Skeletal muscle tissue (tissue), 4 donors: Measurements from ENCODE around the gene TMEM245. TPM values are rescaled to one million over a fixed set of nuclear protein-coding genes. Genes with fewer than 3 reads are reported as not detected.
"Not testable (repeated sequence)": the region's sequence is repeated elsewhere in the genome, so short reads cannot be mapped to it uniquely, and the experiment has no call there.

Experiments
- H3K27ac ChIP-seq: one replicate; pipeline ENCODE4 v1.7.0; 2013; ENCODE audit warnings: mild to moderate bottlenecking, low read depth, low read length, inconsistent platforms
- H3K27me3 ChIP-seq, 3 donors: one replicate each; pipeline ENCODE4 v1.7.0; 2013; ENCODE audit warnings: low read length in 3 of 3; ENCODE audit not compliant: control insufficient read depth in 3 of 3, insufficient read depth in 3 of 3
- H3K36me3 ChIP-seq, 3 donors: one replicate each; pipeline ENCODE4 v1.7.0; 2013; ENCODE audit warnings: low read length in 3 of 3; ENCODE audit not compliant: control insufficient read depth in 3 of 3, insufficient read depth in 3 of 3
- H3K4me1 ChIP-seq, 3 donors: one replicate each; pipeline ENCODE4 v1.7.0; 2013; ENCODE audit warnings: low read length in 3 of 3, mild to moderate bottlenecking in 3 of 3; ENCODE audit not compliant: control insufficient read depth in 3 of 3, insufficient read depth in 3 of 3
- H3K4me3 ChIP-seq, 3 donors: one replicate each; pipeline ENCODE4 v1.7.0; 2013; ENCODE audit warnings: low read length in 3 of 3
- H3K9ac ChIP-seq, 3 donors: one replicate each; pipeline ENCODE4 v1.7.0; 2013; ENCODE audit warnings: low read length in 3 of 3, mild to moderate bottlenecking in 3 of 3, moderate library complexity in 2 of 3, low read depth in 1 of 3
- H3K9me3 ChIP-seq, 3 donors: one replicate each; pipeline ENCODE4 v1.7.0; 2013; ENCODE audit warnings: low read length in 3 of 3; ENCODE audit not compliant: control insufficient read depth in 3 of 3
- total RNA-seq: library from RNA; depleted of rRNA; stranded (reverse); fragments of >200 nt; gene quantifications from one replicate; pipeline ENCODE4 v1.2.3, GENCODE V29; 2014
- donor health status: Osteomylitis.

The TMEM245 gene
- total RNA-seq, 1 donor from 2014 or later: 62.6 TPM

DNA sequence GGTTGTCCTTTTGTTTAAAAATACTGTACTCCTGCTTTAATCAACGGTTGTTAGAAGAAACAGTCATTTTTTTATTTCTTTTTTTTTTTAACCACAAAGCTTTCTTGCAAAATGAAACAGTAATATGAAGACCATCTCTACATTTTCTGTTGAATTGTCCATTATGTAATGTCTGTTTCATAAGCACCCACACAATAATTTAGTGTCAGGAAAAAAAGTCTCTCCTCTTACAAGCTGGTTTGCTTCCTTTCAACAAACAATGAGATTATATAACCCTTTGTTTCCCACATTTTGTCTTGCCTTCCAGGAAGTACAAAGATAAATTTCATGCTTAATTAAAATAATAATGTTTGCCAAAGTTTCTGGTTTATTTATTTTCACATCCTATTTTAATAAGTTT is 123.1 kb downstream of the TMEM245 start:
- Histone ChIP-seq H3K27ac (peak overlapping the region; percentile 4), H3K9me3 (no peaks in the 10 kb centered on the region), H3K4me3 (no peak overlapping the region), H3K9ac (no peak overlapping the region), H3K36me3 (peaks cover under 1 to 3% (median 1%) of the 10 kb centered on the region in 3 donors), H3K4me1 (peaks cover 0 to 2% (median 0%) of the 10 kb centered on the region in 3 donors), H3K27me3 (no peaks in the 10 kb centered on the region)

DNA sequence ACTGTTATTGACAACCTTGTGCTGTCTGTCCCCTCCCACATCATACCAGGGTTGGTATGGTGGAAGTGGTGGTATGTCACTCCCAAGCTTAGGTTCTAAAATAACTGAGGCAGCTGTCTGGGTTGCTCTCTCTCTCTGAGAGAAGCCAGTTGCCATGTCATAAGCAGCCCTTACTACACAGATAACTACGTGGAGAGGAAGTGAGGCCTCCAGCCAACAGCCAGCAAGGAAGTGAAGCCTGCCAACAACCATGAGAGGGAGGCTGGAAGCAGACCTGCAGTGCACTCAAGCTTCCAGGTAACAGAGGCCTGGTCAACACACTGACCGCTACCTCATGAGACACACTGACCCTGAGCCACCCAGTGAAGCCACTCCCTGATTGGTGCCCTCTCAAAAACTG is 125.1 kb downstream of the TMEM245 start:
- Histone ChIP-seq H3K36me3 (peaks cover 2 to 8% (median 4%) of the 10 kb centered on the region in 3 donors), H3K27ac (peak overlapping the region; percentile 8), H3K4me3 (no peak overlapping the region), H3K9me3 (no peaks in the 10 kb centered on the region), H3K27me3 (no peaks in the 10 kb centered on the region), H3K9ac (no peak overlapping the region), H3K4me1 (peaks cover 0 to 2% (median 0%) of the 10 kb centered on the region in 3 donors)

DNA sequence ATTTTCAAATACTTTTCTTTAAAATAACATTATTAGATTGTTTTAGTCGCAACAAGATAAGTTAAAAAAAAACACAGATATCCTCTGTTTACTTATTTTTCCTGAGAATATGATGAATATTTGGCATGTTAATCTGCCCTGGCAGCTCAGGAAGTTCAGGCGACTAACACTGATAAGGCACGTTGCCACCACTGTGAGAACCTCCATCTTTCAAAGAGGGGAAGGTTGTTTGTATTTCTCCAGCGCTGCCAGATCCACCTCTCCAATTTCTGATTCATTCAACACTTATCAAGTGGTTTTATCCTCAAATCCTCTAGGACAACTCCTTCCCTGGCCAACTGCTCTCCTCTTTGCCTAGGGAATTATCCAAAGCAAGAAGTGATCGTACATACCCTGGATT is 128.3 kb downstream of the TMEM245 start:
- no peak overlapping the region for H3K27ac ChIP-seq

DNA sequence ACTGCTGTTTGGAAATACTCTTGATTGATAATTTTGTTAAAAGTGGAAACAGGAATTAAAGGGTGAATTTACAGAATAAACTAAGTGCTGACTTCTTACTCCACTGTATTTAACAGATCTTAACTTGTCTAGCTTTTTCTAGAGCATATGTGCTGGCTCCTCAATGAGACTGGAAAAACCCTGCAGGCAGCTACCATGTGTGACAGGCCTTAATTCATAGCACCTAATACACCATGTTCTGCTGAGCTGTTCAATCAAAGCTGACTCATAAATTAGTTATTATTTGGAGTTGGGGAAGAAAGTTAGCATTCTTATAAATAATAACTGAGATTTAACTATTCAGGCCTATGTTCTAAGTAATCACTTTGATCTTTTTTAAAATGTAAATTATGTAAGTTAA is 135.9 kb downstream of the TMEM245 start:
- Histone ChIP-seq H3K36me3 (peaks cover 0 to 3% (median 3%) of the 10 kb centered on the region in 3 donors), H3K4me1 (peaks cover 0 to 2% (median 0%) of the 10 kb centered on the region in 3 donors), H3K27ac (no peak overlapping the region)

More for the DNA sequence above, 128.3 kb downstream of the TMEM245 start:
- Histone ChIP-seq H3K27me3 (no peaks in the 10 kb centered on the region), H3K4me1 (peaks cover 0 to 2% (median 0%) of the 10 kb centered on the region in 3 donors), H3K9ac (no peak overlapping the region), H3K4me3 (no peak overlapping the region), H3K36me3 (peaks cover 2 to 8% (median 4%) of the 10 kb centered on the region in 3 donors), H3K9me3 (no peaks in the 10 kb centered on the region)

DNA sequence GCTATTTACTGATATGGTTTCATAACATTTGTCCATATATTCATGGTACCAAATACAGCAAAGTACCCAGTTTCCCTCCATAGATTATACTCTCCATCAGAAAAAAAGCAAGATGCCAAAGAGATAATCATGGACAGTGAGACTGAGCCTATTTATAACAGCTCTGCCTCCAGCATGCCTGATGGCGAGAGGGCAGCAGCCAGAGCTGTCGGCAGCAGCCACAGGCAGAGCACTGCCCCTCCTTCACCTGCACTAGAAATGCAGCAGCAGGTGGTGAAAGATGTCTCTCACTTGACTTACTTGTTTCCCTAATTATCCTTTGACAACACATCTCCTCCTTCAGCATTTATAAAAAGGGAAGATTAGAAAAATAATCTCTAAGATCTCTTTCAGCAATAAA is 138.9 kb downstream of the TMEM245 start:
- Histone ChIP-seq H3K36me3 (peaks cover 0 to 3% (median 3%) of the 10 kb centered on the region in 3 donors), H3K9me3 (no peaks in the 10 kb centered on the region), H3K4me1 (peaks cover 0 to 2% (median 0%) of the 10 kb centered on the region in 3 donors), H3K4me3 (no peak overlapping the region), H3K9ac (no peak overlapping the region), H3K27me3 (no peaks in the 10 kb centered on the region), H3K27ac (peak overlapping the region; percentile 14)

More for the DNA sequence above, 135.9 kb downstream of the TMEM245 start:
- no peaks in the 10 kb centered on the region for H3K27me3 ChIP-seq
- H3K9ac ChIP-seq: no peak overlapping the region
- H3K9me3 ChIP-seq: no peaks in the 10 kb centered on the region
- no peak overlapping the region for H3K4me3 ChIP-seq

DNA sequence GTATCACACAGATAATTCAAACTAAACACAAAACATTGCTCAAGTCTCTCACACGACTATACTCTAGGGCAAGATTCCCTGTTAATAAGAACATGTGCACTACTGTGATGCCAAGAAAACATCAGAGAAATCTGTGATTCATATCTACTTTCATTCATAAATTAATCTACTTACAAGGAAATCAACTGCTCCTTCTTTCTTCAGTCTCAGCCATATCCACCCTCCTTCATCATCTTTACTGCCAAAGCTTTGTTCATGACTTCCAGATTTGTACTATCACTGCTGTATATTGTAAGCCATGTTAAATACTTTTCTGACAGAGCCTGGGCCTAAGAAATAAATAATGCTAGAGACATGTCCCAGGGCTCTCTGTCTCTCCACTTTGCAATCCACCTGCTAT is 141.5 kb downstream of the TMEM245 start:
- H3K27me3 ChIP-seq: no peaks in the 10 kb centered on the region
- no peak overlapping the region for H3K4me3 ChIP-seq
- H3K9me3 ChIP-seq: no peaks in the 10 kb centered on the region
- H3K36me3 ChIP-seq: peaks cover 0 to 3% (median 3%) of the 10 kb centered on the region in 3 donors
- no peak overlapping the region for H3K27ac ChIP-seq
- H3K9ac ChIP-seq: no peak overlapping the region
- peaks cover 0 to 5% (median 2%) of the 10 kb centered on the region in 3 donors for H3K4me1 ChIP-seq

DNA sequence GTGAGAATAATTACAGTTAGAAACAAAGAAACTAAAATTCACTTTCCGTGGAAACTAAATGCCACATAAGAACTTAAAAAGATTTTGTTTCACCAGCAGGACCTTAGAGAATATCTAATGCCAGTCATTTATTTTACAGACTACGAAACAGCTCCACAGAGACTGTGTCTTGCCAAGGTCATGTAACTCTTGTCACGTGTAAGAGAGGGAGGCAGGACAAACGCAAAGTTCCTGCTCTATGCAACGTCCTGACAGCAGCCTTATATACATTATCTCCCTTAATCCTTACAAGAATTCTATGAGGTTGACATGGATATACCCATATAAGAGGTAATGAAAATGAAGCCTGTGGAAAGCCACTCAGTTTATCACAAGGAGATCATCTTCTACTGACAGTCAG is 145.9 kb downstream of the TMEM245 start:
- Histone ChIP-seq H3K9me3 (no peaks in the 10 kb centered on the region), H3K9ac (peak overlapping the region in 1 of 3 donors; percentile 66), H3K27me3 (no peaks in the 10 kb centered on the region), H3K4me3 (no peak overlapping the region), H3K27ac (no peak overlapping the region), H3K36me3 (peaks cover 0 to 6% (median 5%) of the 10 kb centered on the region in 3 donors), H3K4me1 (peaks cover 0 to 7% (median 0%) of the 10 kb centered on the region in 3 donors)

DNA sequence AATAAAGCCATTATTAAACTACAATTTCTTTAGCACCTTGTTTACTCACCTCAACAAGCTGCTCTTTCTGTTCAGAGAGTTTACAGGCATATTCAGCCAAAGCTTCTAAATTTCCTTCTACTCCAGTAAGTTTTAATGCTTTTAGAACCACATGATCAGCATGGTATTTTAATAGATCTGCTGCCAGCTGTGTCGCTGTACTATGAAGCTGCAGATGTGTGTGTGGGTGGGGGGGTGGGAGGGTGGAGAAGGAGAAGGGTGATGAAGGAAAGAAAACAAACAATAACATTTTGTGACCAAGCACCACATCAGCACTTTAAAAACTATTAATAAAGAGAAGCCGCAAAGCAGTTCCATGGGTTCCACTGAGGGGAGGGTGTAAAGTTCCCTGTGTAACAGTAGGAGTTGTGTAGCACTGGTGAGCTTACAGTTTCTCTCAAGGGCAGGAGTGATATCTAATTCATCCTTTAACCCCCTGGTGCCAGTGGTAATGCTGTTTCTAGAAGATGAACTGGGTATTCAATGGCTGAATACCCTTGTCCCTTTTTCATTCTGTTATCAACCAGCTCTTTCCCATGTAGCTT is 147.0 kb downstream of the TMEM245 start:
- Histone ChIP-seq H3K9ac (no peak overlapping the region), H3K9me3 (no peaks in the 10 kb centered on the region), H3K27me3 (no peaks in the 10 kb centered on the region), H3K27ac (no peak overlapping the region), H3K36me3 (peaks cover 0 to 11% (median 5%) of the 10 kb centered on the region in 3 donors), H3K4me1 (peaks cover 0 to 7% (median 0%) of the 10 kb centered on the region in 3 donors), H3K4me3 (no peak overlapping the region)

DNA sequence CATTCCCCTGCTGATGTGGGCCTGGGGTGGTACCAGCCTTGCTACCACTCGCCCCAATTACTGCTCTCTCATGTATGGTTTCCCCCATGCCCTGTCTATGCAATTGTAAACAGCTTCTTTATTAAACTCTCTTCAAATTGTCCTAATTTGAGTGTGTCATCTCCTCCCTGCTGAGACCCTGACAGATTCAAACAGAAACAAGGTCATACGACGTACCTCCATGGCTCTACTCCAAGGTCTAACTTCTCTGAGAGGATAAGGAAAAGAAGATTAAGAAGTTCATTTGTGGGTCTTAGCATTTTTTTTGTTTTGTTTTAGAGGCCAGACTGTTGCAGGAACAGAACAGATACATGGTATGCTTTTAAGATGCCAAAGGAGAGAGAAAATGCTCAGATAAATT is 147.6 kb downstream of the TMEM245 start:
- peaks cover 0 to 11% (median 5%) of the 10 kb centered on the region in 3 donors for H3K36me3 ChIP-seq
- H3K27me3 ChIP-seq: no peaks in the 10 kb centered on the region
- no peaks in the 10 kb centered on the region for H3K9me3 ChIP-seq
- H3K27ac ChIP-seq: no peak overlapping the region
- H3K9ac ChIP-seq: no peak overlapping the region
- H3K4me1 ChIP-seq: peaks cover 0 to 7% (median 0%) of the 10 kb centered on the region in 3 donors
- H3K4me3 ChIP-seq: no peak overlapping the region

DNA sequence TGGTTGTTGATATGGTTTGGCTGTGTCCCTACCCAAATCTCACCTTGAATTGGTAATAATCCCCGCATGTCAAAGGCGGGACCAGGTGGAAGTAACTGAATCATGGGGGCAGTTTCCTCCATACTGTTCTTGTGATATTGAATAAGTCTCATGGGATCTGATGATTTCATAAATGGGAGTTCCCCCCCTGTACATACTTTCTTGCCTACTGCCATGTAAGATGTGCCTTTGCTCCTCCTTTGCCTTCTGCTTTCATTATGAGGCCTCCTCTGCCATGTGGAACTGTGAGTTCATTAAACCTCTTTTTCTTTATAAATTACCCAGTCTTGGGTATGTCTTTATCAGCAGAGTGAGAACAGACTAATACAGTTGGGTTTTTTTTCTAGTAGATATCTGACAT is 148.4 kb downstream of the TMEM245 start:
- not testable (repeated sequence) for H3K9me3 ChIP-seq, H3K4me3 ChIP-seq, H3K9ac ChIP-seq, H3K27ac ChIP-seq, H3K4me1 ChIP-seq, H3K27me3 ChIP-seq
- peaks cover 0 to 11% (median 5%) of the 10 kb centered on the region in 3 donors for H3K36me3 ChIP-seq
